Bronchial epithelial cell (primary cell): ENCODE measurements around the gene FCN3. TPM values are rescaled to one million over a fixed set of nuclear protein-coding genes. Genes with fewer than 3 reads are reported as not detected.

Source experiments
- DNase-seq: peaks from one replicate; pipeline ENCODE4 v3.0.0-alpha.2; 2010; ENCODE audit warnings: low read depth
- FAIRE-seq: peaks from 2 replicates; lab custom pipeline; 2011; peaks lifted over from hg19 to GRCh38; lab: Jason Lieb, UNC
- H3K27me3 ChIP-seq: 2 replicates; pipeline ENCODE4 v1.5.1; 2011; ENCODE audit warnings: low read length; ENCODE audit not compliant: control insufficient read depth, insufficient read depth
- H3K36me3 ChIP-seq: 2 replicates; pipeline ENCODE4 v1.5.1; 2011; ENCODE audit warnings: low read length; ENCODE audit not compliant: control insufficient read depth, insufficient read depth
- H3K4me3 ChIP-seq: 2 replicates; pipeline ENCODE4 v1.5.1; 2011; ENCODE audit warnings: mild to moderate bottlenecking, low read depth, low read length, control low read depth
- total RNA-seq: library from RNA; depleted of rRNA; stranded (reverse); fragments of >200 nt; gene quantifications from 2 replicates; pipeline ENCODE4 v1.2.1, GENCODE V29; 2014
- TF ChIP-seq, protein P1 (sequence below): IDR thresholded peaks from 2 replicates; pipeline ENCODE4 v1.5.1; 2011; ENCODE audit warnings: mild to moderate bottlenecking, moderate library complexity, low read length, control low read depth, inconsistent platforms; ENCODE audit not compliant: insufficient read depth, severe bottlenecking

Gene FCN3
- total RNA-seq, 1 donor from 2014 or later, result 0.26 TPM

DNA sequence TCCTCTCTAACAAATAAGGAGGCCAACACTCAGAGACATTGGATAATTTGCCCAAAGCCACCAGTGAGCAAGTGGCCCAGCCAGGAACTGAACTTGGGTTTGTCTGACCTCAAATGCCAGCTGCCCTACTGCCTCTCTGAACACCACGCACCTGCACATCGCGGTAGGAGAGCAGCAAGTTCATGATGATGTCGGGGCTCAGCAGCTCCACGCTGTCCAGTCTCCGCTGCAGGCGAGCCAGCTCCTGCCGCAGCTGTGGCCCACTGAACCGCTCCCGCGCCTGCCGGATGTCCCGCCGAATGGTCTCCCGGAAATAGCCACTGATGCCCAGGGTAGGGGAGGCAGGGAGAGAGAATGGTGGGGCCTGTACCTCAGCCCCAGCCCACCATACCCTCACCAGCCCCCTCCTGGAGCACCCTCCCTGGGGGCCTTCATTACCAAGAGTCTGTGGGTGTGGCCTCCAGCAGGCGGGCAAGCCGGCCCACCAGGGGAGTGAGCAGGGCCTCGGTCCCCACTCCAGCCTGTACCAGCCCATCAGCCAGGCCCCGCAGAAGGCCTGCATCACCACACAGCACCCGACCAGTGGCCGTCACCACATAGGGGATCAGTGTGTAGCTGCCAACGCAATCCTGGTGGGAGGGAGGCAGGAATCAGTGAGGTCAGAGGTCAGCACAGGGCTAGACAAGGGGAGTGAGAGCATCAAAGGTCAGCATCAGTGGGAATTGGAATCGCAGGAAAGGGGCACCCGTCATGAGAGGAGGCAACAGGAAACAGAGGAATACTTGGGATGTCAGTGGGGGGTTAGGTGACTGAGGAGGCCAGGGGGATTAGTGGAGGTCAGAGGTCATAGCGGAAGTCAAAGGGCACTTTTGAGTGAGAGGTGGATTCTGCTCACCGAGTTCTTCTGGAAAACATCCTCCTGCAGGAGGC, 10.6 kb downstream of the FCN3 start:
- TF ChIP-seq, protein P1, sequence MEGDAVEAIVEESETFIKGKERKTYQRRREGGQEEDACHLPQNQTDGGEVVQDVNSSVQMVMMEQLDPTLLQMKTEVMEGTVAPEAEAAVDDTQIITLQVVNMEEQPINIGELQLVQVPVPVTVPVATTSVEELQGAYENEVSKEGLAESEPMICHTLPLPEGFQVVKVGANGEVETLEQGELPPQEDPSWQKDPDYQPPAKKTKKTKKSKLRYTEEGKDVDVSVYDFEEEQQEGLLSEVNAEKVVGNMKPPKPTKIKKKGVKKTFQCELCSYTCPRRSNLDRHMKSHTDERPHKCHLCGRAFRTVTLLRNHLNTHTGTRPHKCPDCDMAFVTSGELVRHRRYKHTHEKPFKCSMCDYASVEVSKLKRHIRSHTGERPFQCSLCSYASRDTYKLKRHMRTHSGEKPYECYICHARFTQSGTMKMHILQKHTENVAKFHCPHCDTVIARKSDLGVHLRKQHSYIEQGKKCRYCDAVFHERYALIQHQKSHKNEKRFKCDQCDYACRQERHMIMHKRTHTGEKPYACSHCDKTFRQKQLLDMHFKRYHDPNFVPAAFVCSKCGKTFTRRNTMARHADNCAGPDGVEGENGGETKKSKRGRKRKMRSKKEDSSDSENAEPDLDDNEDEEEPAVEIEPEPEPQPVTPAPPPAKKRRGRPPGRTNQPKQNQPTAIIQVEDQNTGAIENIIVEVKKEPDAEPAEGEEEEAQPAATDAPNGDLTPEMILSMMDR, result no peak
- Histone ChIP-seq H3K36me3 (peaks cover 47% of the 10 kb centered on the region), H3K4me3 (no peak overlapping the region), H3K27me3 (no peaks in the 10 kb centered on the region)
- DNase-seq (no peak), FAIRE-seq (no peak)

DNA sequence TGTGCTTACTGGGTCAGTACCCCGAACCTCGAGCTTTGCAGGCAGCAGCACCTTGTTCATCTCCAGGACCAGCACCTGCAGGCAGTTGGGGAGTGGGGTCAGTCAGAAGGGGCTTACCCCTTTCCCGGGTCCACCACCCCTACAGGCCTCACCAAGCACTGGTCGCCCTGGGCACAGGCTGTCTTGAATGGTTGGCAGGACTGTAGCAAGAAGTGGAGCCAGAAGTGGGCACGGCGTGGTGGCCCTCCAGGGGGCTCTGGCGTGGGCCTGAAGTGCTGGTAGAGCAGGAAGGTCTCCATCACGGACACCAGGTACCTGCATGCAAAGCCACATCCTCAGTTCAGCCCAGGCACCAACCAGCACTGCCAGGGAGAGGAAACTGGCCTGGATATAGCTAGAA, 13.1 kb downstream of the FCN3 start:
- Histone ChIP-seq H3K4me3 (no peak overlapping the region), H3K27me3 (no peaks in the 10 kb centered on the region), H3K36me3 (peaks cover 65% of the 10 kb centered on the region)
- FAIRE-seq, result no peak
- TF ChIP-seq, protein P1, result no peak
- DNase-seq, result no peak

DNA sequence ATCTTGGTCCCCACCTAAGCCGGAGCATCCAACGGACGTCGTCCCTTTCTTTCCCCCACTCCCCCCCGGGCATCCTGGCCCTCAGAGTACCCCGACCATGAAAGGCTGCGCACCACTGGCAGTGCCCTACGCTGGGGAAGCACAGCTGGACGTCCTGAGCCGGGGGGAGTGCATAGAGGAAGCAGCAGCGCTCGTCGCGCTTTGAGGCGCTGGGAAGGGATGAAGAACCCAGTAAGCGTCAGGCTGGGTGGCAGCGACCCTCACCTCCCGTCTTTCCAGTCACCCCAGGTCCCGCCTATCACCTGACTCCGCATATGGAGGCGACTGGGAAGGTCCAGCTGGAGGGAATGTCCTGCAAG, 13.6 kb downstream of the FCN3 start:
- FAIRE-seq (no peak), DNase-seq (no peak)
- Histone ChIP-seq H3K27me3 (no peaks in the 10 kb centered on the region), H3K36me3 (peaks cover 68% of the 10 kb centered on the region), H3K4me3 (no peak overlapping the region)
- TF ChIP-seq, protein P1, result no peak

GRCh38 chr1:27360159-27361043, 14.2 kb downstream of the FCN3 start:
- H3K27me3 ChIP-seq, result no peaks in the 10 kb centered on the region
- H3K4me3 ChIP-seq, result no peak overlapping the region
- TF ChIP-seq, protein P1, result no peak
- DNase-seq (no peak), FAIRE-seq (no peak)
- H3K36me3 ChIP-seq, result peaks cover 69% of the 10 kb centered on the region

DNA sequence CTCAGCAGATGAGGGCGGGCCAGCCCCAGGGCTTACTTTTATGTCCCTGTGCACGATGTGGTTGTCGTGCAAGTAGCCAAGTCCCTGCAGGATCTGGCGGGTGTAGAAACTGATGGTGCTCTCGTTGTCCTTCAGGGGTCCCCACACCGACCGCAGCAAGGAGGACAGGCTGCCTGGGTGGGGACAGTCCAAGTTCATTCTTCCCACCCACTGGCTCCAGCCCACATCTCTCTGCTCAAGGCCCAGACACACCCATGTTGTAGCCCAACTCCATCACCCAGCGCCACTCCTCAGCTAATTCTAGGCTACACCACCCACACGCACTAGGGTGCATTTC, 14.8 kb downstream of the FCN3 start:
- FAIRE-seq (peak; percentile 70), DNase-seq (no peak)
- no peaks in the 10 kb centered on the region for H3K27me3 ChIP-seq
- peaks cover 71% of the 10 kb centered on the region for H3K36me3 ChIP-seq
- no peak overlapping the region for H3K4me3 ChIP-seq
- TF ChIP-seq, protein P1, result no peak
